ENCODE data around the gene SRSF2. TPM values are rescaled to one million over a fixed set of nuclear protein-coding genes. Genes with fewer than 3 reads are reported as not detected.
"Not testable (repeated sequence)": the region's sequence is repeated elsewhere in the genome, so short reads cannot be mapped to it uniquely, and the experiment has no call there.

The SRSF2 gene
- total and polyA plus RNA-seq, 9 of the 15 experiments (the other 6 are each of a cell fraction or from before 2014, with no cell fraction given): 161 to 583 (median 393) TPM

DNA sequence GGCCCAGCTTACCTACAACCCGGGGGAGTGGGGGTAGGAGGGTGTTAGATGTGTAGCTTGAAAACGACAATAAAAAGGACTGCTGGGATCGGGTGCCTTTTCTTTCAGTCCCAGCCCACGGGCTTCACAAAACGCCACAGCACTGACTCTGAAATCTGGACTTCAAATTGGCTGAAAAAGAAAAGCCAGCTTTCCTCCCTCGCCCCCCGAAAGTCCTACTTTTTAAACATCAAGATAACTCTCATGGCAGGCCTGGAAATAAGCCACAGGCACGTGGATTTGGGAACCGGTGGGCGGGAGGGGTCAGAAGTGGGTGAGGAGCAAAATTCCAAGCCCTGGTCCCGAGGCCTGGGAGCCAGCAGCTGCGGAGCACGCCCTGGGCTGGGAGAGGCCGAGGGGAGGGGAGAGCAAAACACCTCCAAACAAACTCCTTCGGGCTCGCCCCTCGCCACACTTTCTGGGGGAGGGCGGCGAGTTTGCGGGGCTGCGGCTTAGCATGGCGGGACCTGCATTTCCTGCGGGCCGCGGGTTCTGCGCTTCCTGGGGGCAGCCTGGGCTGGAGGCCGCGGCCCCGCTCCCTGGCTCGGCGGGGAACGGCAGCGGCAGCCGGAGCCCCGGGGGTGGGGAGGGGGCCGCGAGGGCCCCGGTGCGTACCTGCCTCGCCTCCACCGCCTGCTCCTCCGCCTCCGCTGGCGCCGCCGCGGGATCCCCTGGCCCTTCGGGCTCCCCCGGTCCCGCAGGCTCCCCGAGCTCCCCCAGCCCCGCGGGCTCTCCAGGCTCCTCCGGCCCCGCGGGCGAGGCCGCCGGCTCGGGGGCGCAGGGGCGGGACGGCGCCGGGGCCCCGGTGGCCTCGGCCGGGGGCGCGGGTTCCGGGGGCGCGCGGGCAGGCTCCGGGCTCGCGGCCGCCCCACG, 26.9 kb downstream of the SRSF2 start:
- Histone ChIP-seq H3K9ac (ENCODE audit: insufficient read depth in 1 of 2, low read depth in 2 of 2, low read length in 2 of 2) (peak overlapping the region; percentile 53 to 89; a peak in 3 of 4 replicates), H3K4me1 (replicated peaks in 1 of 2; ENCODE audit: control insufficient read depth in 2 of 2, insufficient read depth in 2 of 2, low read length in 2 of 2) (peaks cover 28 to 35% of the 10 kb centered on the region in 2 experiments; a peak in 4 of 5 replicates), H3K4me2 (ENCODE audit: insufficient read depth, low read length) (peak overlapping the region; percentile 76), H3K4me3 (peak overlapping the region; percentile 42), H2AFZ (ENCODE audit: low read depth, low read length) (peak overlapping the region; percentile 73), H3K36me3 (ENCODE audit: control insufficient read depth, insufficient read depth, low read length) (peaks cover 23% of the 10 kb centered on the region)
- H3K27me3 ChIP-seq (ENCODE audit: control insufficient read depth in 2 of 2, insufficient read depth in 2 of 2, low read length in 2 of 2); H3K79me2 ChIP-seq (ENCODE audit: control insufficient read depth, insufficient read depth, low read length); H3K9me1 ChIP-seq (ENCODE audit: control insufficient read depth, insufficient read depth, low read length); intact Hi-C loops (cut with micrococcal nuclease); BruUV-seq (replicated peaks); H3K9me3 ChIP-seq (replicated peaks; ENCODE audit: control insufficient read depth, insufficient read depth, low read depth, low read length); H4K20me1 ChIP-seq (replicated peaks; ENCODE audit: control insufficient read depth, insufficient read depth, low read length); in situ Hi-C loops (cut with MboI); H3K27ac ChIP-seq (ENCODE audit: extremely low read depth, low read depth, low read length); CTCF ChIA-PET (ENCODE audit: low intra/inter-chr PET ratio): not testable (repeated sequence)
- FAIRE-seq: peak; percentile 32
- POLR2A ChIA-PET: interaction anchor here (0.6 to 5.2 kb wide), 8 partner anchors 11 to 407 kb away, joined by 3 to 35 read pairs (median 6); partner anchors contain the start of genes JMJD6 and METTL23
- peak; percentile 13 for ATAC-seq
- WGBS (ENCODE audit: insufficient coverage, low coverage, missing lambda C conversion rate): 14% methylated on average over 35 of the region's 79 CpGs
- DNase-seq (ENCODE audit: extremely low read depth in 1 of 4, low spot score in 3 of 4): peak in 2 of 4 experiments; percentile 56 to 59
- TF ChIP-seq, protein P1, sequence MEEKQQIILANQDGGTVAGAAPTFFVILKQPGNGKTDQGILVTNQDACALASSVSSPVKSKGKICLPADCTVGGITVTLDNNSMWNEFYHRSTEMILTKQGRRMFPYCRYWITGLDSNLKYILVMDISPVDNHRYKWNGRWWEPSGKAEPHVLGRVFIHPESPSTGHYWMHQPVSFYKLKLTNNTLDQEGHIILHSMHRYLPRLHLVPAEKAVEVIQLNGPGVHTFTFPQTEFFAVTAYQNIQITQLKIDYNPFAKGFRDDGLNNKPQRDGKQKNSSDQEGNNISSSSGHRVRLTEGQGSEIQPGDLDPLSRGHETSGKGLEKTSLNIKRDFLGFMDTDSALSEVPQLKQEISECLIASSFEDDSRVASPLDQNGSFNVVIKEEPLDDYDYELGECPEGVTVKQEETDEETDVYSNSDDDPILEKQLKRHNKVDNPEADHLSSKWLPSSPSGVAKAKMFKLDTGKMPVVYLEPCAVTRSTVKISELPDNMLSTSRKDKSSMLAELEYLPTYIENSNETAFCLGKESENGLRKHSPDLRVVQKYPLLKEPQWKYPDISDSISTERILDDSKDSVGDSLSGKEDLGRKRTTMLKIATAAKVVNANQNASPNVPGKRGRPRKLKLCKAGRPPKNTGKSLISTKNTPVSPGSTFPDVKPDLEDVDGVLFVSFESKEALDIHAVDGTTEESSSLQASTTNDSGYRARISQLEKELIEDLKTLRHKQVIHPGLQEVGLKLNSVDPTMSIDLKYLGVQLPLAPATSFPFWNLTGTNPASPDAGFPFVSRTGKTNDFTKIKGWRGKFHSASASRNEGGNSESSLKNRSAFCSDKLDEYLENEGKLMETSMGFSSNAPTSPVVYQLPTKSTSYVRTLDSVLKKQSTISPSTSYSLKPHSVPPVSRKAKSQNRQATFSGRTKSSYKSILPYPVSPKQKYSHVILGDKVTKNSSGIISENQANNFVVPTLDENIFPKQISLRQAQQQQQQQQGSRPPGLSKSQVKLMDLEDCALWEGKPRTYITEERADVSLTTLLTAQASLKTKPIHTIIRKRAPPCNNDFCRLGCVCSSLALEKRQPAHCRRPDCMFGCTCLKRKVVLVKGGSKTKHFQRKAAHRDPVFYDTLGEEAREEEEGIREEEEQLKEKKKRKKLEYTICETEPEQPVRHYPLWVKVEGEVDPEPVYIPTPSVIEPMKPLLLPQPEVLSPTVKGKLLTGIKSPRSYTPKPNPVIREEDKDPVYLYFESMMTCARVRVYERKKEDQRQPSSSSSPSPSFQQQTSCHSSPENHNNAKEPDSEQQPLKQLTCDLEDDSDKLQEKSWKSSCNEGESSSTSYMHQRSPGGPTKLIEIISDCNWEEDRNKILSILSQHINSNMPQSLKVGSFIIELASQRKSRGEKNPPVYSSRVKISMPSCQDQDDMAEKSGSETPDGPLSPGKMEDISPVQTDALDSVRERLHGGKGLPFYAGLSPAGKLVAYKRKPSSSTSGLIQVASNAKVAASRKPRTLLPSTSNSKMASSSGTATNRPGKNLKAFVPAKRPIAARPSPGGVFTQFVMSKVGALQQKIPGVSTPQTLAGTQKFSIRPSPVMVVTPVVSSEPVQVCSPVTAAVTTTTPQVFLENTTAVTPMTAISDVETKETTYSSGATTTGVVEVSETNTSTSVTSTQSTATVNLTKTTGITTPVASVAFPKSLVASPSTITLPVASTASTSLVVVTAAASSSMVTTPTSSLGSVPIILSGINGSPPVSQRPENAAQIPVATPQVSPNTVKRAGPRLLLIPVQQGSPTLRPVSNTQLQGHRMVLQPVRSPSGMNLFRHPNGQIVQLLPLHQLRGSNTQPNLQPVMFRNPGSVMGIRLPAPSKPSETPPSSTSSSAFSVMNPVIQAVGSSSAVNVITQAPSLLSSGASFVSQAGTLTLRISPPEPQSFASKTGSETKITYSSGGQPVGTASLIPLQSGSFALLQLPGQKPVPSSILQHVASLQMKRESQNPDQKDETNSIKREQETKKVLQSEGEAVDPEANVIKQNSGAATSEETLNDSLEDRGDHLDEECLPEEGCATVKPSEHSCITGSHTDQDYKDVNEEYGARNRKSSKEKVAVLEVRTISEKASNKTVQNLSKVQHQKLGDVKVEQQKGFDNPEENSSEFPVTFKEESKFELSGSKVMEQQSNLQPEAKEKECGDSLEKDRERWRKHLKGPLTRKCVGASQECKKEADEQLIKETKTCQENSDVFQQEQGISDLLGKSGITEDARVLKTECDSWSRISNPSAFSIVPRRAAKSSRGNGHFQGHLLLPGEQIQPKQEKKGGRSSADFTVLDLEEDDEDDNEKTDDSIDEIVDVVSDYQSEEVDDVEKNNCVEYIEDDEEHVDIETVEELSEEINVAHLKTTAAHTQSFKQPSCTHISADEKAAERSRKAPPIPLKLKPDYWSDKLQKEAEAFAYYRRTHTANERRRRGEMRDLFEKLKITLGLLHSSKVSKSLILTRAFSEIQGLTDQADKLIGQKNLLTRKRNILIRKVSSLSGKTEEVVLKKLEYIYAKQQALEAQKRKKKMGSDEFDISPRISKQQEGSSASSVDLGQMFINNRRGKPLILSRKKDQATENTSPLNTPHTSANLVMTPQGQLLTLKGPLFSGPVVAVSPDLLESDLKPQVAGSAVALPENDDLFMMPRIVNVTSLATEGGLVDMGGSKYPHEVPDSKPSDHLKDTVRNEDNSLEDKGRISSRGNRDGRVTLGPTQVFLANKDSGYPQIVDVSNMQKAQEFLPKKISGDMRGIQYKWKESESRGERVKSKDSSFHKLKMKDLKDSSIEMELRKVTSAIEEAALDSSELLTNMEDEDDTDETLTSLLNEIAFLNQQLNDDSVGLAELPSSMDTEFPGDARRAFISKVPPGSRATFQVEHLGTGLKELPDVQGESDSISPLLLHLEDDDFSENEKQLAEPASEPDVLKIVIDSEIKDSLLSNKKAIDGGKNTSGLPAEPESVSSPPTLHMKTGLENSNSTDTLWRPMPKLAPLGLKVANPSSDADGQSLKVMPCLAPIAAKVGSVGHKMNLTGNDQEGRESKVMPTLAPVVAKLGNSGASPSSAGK (IDR thresholded peaks at IDR 0.05): peak; percentile 68
- 0 out of 2 replicates have a peak, but pooled peaks have one; percentile 16 for TF ChIP-seq EGR1 (conservative IDR thresholded peaks at IDR 0.05)
- TF ChIP-seq CHD1 (IDR thresholded peaks at IDR 0.05; ENCODE audit: low read length): peak; percentile 36
- TF ChIP-seq, protein P2, sequence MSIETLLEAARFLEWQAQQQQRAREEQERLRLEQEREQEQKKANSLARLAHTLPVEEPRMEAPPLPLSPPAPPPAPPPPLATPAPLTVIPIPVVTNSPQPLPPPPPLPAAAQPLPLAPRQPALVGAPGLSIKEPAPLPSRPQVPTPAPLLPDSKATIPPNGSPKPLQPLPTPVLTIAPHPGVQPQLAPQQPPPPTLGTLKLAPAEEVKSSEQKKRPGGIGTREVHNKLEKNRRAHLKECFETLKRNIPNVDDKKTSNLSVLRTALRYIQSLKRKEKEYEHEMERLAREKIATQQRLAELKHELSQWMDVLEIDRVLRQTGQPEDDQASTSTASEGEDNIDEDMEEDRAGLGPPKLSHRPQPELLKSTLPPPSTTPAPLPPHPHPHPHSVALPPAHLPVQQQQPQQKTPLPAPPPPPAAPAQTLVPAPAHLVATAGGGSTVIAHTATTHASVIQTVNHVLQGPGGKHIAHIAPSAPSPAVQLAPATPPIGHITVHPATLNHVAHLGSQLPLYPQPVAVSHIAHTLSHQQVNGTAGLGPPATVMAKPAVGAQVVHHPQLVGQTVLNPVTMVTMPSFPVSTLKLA (conservative IDR thresholded peaks at IDR 0.05): peak in 1 of 2 experiments; percentile 35; a peak in 1 of 4 replicates
- TF ChIP-seq MAZ (CRISPR knock-in tag; conservative IDR thresholded peaks at IDR 0.05 in 1 of 2, IDR thresholded peaks at IDR 0.05 in 1 of 2): 0 out of 4 replicates have a peak, but pooled peaks of 1 of the 2 experiments have one; percentile 46
- 0 out of 2 replicates have a peak, but pooled peaks have one; percentile 19 for TF ChIP-seq GABPA (tag; conservative IDR thresholded peaks at IDR 0.05; ENCODE audit: low read depth)

Data from K562 (cell line).